BE2C (cell line): ENCODE results near the gene GRIN3B.
A peak's percentile ranks its signal among the peaks of the same experiment; 100 is the strongest.

ENCODE experiments used
- DNase-seq: peaks from one replicate; pipeline ENCODE4 v3.0.0-alpha.2; 2020
- H3K27me3 ChIP-seq: fragments of 250-450 bp; sonication (Bioruptor Pico); 2 replicates; pipeline ENCODE4 v1.5.1; 2020; ENCODE audit warnings: mild to moderate bottlenecking
- H3K36me3 ChIP-seq: fragments of 250-450 bp; sonication (Bioruptor Pico); 2 replicates; pipeline ENCODE4 v1.5.1; 2020; ENCODE audit warnings: mild to moderate bottlenecking
- H3K4me1 ChIP-seq: fragments of 250-450 bp; sonication (Bioruptor Pico); 2 replicates; pipeline ENCODE4 v1.5.1; 2020
- H3K4me3 ChIP-seq: 2 replicates; pipeline ENCODE4 v1.5.1; 2011; ENCODE audit warnings: low read depth, low read length
- H3K9me3 ChIP-seq: fragments of 250-450 bp; sonication (Bioruptor Pico); 2 replicates; pipeline ENCODE4 v1.5.1; 2020
- CTCF ChIP-seq: IDR thresholded peaks from 2 replicates; pipeline ENCODE4 v1.5.1; 2012; ENCODE audit warnings: mild to moderate bottlenecking, low read depth, low read length

The GRIN3B gene

GRCh38 chr19:1025960-1026782, 26.0 kb downstream of the GRIN3B start, which contains the start of gene CNN2:
CNN2 (plus strand) TSS chr19:1026608; CDS start chr19:1026662, 54 bp downstream.
- Histone ChIP-seq H3K4me1 (no peaks in the 10 kb centered on the region), H3K36me3 (no peaks in the 10 kb centered on the region), H3K27me3 (no peaks in the 10 kb centered on the region; the same call in 1 of the 2 replicates), H3K4me3 (peak within 1 kb of the TSS; percentile 59), H3K9me3 (no peaks in the 10 kb centered on the region)
- peak; percentile 77 for DNase-seq
- no peak for TF ChIP-seq CTCF

GRCh38 chr19:1026783-1027649, 26.8 kb downstream of the GRIN3B start:
- peak overlapping the region; percentile 59 for H3K4me3 ChIP-seq
- H3K9me3 ChIP-seq = no peaks in the 10 kb centered on the region
- no peaks in the 10 kb centered on the region; the same call in 1 of the 2 replicates for H3K27me3 ChIP-seq
- DNase-seq = no peak
- H3K36me3 ChIP-seq = no peaks in the 10 kb centered on the region; the same call in 1 of the 2 replicates
- no peak for TF ChIP-seq CTCF
- no peaks in the 10 kb centered on the region for H3K4me1 ChIP-seq

GRCh38 chr19:1027650-1028061, 27.4 kb downstream of the GRIN3B start:
- DNase-seq = no peak
- no peaks in the 10 kb centered on the region for H3K4me1 ChIP-seq

GRCh38 chr19:1028062-1028926, 28.1 kb downstream of the GRIN3B start:
- no peaks in the 10 kb centered on the region for H3K9me3 ChIP-seq
- peak; percentile 55 for DNase-seq
- no peaks in the 10 kb centered on the region for H3K4me1 ChIP-seq
- H3K36me3 ChIP-seq = no peaks in the 10 kb centered on the region; the same call in 1 of the 2 replicates
- H3K4me3 ChIP-seq = peak overlapping the region; percentile 36
- no peak for TF ChIP-seq CTCF
- H3K27me3 ChIP-seq = no peaks in the 10 kb centered on the region; the same call in 1 of the 2 replicates

More at GRCh38 chr19:1027650-1028061, 27.4 kb downstream of the GRIN3B start:
- no peaks in the 10 kb centered on the region; the same call in 1 of the 2 replicates for H3K36me3 ChIP-seq
- no peak for TF ChIP-seq CTCF
- no peak overlapping the region for H3K4me3 ChIP-seq
- H3K9me3 ChIP-seq = no peaks in the 10 kb centered on the region
- no peaks in the 10 kb centered on the region; the same call in 1 of the 2 replicates for H3K27me3 ChIP-seq

- Histone ChIP-seq H3K27me3 (no peaks in the 10 kb centered on the region), H3K9me3 (no peaks in the 10 kb centered on the region)
These were observed 32.1 kb downstream of the GRIN3B start for GRCh38 chr19:1032264-1032867.

More at GRCh38 chr19:1032264-1032867, 32.1 kb downstream of the GRIN3B start:
- no peak for TF ChIP-seq CTCF
- no peak for DNase-seq
- Histone ChIP-seq H3K4me1 (no peaks in the 10 kb centered on the region), H3K36me3 (no peaks in the 10 kb centered on the region; the same call in 1 of the 2 replicates), H3K4me3 (no peak overlapping the region)
